GM21619 (cell line): ENCODE measurements around the gene SLCO4A1.

Source experiments
- ATAC-seq: cut with Tn5 transposase; IDR thresholded peaks from one replicate; pipeline ENCODE4 v1.9.1; 2021; ENCODE audit not compliant: unreplicated experiment

SLCO4A1 gene

DNA sequence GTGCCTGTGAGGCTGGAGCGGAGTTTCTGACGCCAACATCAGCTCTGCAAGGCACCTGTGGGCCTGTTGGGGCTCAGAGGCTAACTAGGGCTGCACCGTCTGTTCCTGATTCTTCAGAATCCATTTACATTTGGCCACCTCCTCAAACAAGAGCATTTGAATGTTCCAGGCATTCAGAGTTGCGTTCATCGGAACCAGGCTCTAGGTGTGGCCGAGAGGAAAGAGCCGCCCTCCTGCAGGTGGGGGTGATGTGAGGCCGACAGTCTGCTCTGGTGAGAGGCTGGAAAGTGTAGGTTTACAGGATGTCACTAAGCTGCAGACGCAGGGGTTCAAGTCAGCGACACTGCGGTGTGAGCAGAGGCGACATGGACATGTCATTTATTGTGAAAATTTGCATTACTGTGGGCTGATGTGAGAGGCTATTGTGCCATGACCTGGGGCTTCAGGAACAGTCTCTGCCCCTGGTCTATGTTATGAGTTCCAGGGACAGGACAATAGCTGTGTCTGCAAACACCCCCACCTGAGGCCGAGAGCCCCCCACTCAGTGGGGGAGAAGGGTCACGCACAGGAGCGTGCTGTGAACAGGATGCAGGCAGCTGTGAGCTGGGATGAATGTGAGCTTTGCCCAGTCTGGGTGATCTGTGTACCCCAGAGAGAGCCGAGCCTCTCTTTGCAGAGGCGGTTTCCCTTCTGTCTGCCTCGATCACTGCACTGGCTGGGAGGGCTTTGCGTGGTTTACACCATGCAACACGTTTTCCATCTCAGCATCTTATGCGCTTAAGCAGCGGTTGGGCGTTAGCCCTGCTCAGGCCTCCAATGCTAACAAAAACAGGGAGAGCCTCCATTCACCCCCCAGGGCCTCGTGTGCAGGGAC is 21.1 kb downstream of the SLCO4A1 start:
- no peak for ATAC-seq

DNA sequence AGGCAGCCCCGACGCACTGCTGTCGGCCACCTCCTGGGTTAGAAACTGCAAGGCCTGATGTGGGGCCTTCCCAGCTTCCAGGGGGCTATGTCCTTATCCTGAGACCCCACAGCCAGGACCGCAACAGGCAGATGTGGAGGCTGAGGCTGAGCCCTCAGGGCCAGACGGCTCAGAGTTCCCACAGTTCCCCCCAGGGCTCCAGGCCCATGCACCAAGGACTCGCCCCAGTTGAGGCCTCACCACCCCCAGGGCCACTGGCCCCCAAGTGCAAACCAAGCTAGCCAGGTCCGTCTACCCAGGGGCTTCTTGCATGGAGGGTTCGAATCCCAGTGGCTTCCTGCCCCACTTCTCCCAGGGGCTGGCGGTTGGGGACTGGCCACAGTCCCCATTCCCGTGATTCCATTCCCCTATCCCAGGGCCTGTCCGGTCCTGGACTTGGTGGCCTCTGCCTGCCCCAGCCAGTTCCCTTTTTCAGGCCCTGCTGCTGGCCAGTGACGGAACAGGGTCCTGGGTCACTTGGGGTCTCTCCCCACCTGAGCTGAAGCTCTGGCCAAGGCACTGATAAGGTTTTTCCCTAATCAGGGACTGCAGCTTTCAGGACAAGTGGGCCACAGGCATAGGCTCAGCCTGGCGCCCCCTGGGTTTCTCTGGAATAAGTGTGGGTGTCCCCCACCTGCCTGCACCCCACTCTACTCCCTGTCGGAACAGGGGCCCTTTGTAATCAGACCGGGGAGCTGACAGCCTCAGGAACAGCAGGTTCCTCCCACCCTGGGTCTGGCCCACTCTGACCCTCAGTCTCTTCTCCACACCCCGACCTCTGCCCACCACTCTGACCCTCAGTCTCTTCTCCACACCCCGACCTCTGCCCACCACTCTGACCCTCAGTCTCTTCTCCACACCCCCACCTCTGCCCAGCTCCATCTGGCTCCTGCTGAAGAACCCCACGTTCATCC is 22.0 kb downstream of the SLCO4A1 start:
- ATAC-seq, result no peak

DNA sequence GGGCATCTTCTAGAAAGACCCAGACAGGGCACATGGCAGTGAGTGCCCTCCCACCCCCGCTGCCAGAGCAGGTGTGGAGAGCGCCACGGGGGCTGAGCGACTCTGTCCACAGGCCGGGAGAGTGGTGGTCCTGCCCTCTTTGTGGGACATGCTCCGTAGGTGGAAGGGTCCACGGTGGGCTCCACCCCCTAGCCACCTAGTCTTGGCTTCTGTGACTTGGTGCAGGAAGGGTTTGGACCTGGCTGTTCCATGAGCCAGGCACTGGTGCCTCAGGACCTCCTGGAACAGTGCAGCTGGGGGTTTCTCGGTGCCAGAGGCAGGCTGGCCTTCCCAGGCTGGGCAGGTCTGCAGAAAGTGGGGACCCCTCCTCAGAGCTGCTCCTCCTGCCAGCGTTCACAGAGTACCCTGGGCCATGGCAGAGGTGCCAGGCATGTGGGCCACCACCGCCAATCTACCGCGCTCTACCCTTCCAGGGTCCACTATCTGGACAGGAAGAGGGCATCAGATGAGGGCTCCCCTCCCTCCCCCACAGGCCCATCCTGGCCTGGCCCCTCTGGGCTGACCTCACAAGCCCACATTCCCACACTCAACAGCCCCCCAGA is 23.0 kb downstream of the SLCO4A1 start:
- no peak for ATAC-seq

DNA sequence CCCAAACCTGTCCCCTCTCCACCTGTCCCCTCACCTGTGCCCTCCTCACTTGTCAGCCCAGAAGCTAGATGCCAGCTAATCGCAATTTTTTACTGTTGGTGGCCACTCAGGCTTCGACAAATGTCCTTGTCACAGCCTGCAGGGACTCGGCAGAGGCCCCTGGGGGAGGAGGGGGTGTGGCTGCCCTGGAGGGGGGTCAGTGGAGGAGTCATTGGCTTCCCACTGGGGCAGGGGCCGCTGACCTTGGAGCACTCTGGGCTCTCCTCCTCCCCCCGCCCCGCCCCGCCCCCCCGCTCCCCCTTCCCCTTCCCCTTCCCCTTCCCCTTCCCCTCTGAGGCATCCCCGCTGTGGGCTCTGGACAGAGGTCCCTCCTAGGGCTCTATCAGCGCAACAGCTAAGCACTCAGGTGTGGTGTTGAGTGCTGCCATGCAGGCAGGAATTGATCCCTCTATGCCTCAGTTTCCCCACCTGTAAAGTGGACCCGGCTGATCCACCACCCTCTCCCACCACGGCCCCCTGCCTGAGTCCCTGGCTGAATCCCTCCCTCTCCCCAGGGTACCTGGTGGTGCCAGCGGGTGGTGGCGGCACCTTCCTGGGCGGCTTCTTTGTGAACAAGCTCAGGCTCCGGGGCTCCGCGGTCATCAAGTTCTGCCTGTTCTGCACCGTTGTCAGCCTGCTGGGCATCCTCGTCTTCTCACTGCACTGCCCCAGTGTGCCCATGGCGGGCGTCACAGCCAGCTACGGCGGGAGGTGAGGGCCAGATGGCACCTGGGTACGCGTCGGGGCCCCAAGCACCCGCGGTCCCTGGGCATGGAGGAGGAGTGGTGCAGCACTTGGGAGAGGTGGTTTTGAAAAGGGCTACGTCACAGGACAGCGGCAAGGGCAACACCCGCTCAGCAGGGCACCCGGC is 23.8 kb downstream of the SLCO4A1 start:
- no peak for ATAC-seq

- no peak for ATAC-seq
Measured at GRCh38 chr20:62666736-62667529, 24.6 kb downstream of the SLCO4A1 start.

DNA sequence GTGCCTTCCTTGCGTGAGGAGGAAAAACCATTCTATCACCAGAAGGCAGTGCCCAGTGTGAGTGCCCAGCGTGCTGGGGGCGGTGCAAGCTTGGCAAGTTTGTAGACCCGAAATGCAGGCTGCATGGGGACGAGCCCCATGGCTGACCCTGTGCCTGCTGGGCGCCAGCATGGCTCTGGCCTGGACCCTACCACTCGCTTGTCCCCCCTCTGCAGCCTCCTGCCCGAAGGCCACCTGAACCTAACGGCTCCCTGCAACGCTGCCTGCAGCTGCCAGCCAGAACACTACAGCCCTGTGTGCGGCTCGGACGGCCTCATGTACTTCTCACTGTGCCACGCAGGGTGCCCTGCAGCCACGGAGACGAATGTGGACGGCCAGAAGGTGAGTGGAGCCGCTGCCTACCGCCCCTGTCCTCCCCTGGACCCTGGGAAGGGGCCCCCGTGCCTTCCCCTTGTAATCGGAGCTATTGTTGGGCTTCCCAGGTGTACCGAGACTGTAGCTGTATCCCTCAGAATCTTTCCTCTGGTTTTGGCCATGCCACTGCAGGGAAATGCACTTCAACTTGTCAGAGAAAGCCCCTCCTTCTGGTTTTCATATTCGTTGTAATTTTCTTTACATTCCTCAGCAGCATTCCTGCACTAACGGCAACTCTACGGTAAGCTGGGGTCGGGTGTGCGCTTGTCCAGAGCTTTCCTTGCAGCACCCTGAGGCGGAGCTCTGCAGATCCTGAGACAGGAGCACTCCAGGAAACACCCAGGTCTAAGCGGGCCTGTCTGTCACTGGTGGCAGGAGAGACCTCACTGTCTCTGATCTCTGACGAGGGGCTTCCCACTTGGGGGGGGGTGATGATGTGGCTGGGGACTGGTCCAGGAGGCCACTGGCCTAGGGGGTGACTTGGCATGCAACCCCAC is 25.5 kb downstream of the SLCO4A1 start:
- no peak for ATAC-seq

GRCh38 chr20:62668441-62669027 is 26.2 kb downstream of the SLCO4A1 start:
- ATAC-seq, result no peak

DNA sequence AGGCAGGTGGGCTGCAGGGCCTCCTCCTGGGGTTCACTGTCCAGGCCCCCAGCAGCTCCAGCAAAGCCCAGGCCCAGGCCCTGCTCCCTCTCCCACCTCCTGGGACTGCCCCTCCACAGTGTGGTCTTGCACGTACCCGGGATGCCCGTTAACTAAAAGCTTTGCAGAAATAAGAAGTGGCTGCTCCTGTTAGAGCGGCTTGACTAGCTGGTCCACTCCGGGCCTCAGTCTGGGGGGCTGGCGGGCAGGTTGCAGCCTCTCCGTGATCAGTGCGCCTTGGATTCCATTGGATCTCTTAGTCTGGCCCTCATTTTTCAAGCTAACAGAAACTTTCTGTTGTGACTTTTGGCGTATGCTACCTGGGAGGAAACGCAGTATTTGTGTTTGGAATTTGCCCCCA is 26.9 kb downstream of the SLCO4A1 start:
- no peak for ATAC-seq

DNA sequence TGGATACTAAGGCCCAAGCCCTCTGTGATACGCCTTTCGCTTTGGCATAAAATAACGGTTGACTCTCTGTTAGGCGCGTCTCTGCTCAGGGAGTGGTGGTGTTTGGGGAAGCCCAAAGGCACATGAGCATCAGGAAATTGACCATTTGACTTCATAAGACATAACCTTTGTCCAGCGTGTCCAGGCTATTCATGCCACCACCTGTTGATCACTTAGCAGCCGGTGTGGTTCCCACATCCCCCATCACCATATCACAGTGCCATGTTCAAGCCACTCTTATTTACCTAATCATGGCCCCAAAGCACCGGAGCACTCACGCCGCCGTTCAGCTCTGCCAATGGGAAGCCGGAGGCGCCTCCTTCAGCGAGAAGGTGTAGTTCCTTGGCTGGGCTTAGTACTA is 27.9 kb downstream of the SLCO4A1 start:
- no peak for ATAC-seq

DNA sequence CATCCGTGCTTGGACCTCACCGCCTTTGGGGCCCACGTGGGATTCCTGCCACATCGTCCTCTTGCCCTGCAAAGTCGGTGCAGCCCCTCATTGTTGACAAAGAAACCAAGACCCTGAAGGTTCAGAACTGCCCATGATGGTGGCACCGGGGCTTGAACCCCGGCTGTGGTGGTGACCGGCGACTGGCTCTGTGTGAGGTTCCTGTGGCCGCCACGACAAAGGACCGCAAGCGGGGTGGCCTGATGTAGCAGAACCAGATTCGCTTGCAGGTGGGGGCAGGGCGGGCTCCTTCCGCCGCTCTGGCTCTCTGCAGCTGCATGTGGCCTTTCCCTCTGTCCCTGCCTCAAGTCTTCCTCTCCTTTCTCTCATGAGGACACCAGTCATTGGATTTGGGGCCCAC is 28.7 kb downstream of the SLCO4A1 start:
- ATAC-seq, result no peak

- ATAC-seq, result no peak
Measured at GRCh38 chr20:62671765-62672164, 29.5 kb downstream of the SLCO4A1 start.

- no peak for ATAC-seq
Measured at GRCh38 chr20:62674370-62674769, 32.1 kb downstream of the SLCO4A1 start.

DNA sequence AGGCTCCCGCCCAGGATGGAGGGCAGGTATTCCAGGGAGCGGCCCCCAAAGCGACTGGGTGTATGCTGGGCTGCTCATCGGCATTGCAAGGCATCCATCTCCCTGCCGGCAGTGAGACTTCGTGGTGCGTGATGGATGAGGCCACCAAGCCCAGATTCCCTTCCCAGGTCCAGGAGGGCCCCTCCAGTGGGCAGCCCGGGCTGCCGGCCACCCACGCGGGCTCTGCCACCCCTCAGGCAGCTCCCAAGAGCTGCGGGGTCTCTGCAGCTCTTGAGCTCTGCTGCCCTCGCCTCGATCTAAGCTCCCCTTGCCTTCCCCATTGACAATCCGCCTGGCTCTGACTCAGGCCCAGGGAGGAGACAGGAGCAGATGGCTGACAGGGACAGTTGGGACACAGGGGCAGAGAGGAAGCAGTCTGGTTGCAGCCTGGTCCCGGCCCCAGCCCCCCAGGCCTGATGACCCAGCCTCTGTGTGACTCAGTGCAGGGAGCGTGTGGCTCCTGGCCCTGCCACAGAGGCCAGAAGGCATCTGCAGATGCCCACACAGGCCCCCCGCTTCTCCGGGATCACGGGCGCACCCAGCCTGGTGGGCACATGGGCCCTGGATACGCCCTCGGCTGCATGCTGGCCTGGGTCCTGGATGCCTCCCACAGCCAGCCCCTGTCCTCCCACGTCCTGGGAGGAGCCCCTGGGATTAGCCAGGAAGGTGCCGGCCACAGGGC is 33.0 kb downstream of the SLCO4A1 start:
- no peak for ATAC-seq

DNA sequence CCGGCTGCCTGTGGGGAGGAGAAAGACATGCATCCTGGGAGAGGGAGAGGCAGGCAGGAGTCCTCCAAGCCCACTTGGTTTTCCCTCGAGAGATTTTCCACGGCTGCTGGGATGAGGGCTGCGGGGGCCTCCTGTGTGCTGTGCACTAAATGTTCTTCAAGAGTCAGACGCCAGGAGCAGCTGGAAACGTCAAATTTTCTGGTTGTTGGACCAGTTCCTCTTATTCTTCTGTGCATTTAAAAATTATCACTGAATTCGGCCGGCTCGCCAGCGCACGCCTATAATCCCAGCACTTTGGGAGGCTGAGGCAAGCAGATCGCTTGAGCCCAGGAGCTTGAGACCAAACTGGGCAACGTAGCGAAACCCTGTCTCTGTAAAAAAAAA is 33.6 kb downstream of the SLCO4A1 start:
- ATAC-seq, result no peak

- no peak for ATAC-seq
Measured at GRCh38 chr20:62676976-62677375, 34.7 kb downstream of the SLCO4A1 start.

GRCh38 chr20:62677678-62678077 is 35.4 kb downstream of the SLCO4A1 start:
- no peak for ATAC-seq

- no peak for ATAC-seq
Measured at GRCh38 chr20:62678553-62678952, 36.2 kb downstream of the SLCO4A1 start.
